Pancreas (tissue), 10 donors: Measurements from ENCODE around the gene MSH2. TPM values are rescaled to one million over a fixed set of nuclear protein-coding genes. Genes with fewer than 3 reads are reported as not detected.
A peak's percentile ranks its signal among the peaks of the same experiment; 100 is the strongest.

ENCODE experiments used
- ATAC-seq, 4 donors: fragments of 200-7000 bp; cut with Tn5 transposase; one replicate each; pipeline versions ENCODE4 v1.8.0 to v1.9.1; 2020; ENCODE audit warnings: mild to moderate bottlenecking in 4 of 4, moderate library complexity in 4 of 4
- DNase-seq, 6 donors: peaks; one replicate each; pipeline ENCODE4 v3.0.0-alpha.2; 2020
- FAIRE-seq: peaks from 2 replicates; lab custom pipeline; 2012; peaks lifted over from hg19 to GRCh38; lab: Jason Lieb, UNC
- H3K27ac ChIP-seq, 4 donors: fragments of 200-600 bp; sonication (generic); 1 replicate in 3 of 4; 2 replicates in 1 of 4; pipeline versions ENCODE4 v1.5.0 to v1.8.0; 2020
- H3K27me3 ChIP-seq, 4 donors: fragments of 200-600 bp; one replicate each; pipeline ENCODE4 v1.8.0; 2021
- H3K36me3 ChIP-seq, 3 donors: fragments of 200-600 bp; sonication (generic) in 1 of 3; one replicate each; pipeline versions ENCODE4 v1.5.0 to v1.8.0; 2020 to 2021
- H3K4me1 ChIP-seq, 3 donors: fragments of 200-600 bp; one replicate each; pipeline ENCODE4 v1.8.0; 2021
- H3K4me3 ChIP-seq, 4 donors: fragments of 200-600 bp; sonication (generic) in 2 of 4; one replicate each; pipeline versions ENCODE4 v1.5.0 to v1.8.0; 2020 to 2021
- H3K9me3 ChIP-seq, 4 donors: fragments of 200-600 bp; one replicate each; pipeline ENCODE4 v1.8.0; 2021
- WGBS, 2 donors: extraction: QIAGEN DNeasy Blood & Tissue Kit; methylation state at CpG; one replicate each; pipeline ENCODE4 v1.1.7; 2013; 5-methylcytosine and 5-hydroxymethylcytosine counted together
- intact Hi-C, 3 donors: fragments of 100-400 bp; cut with DNase I; formaldehyde crosslinking; loops; one replicate each; pipeline versions ENCODE4 v1.11.1 to v1.14.2; 2022
- polyA plus RNA-seq, 2 donors: library from polyadenylated mRNA; stranded (reverse); fragments of 200-250 nt; gene quantifications; one replicate each; pipeline ENCODE4 v1.2.3, GENCODE V29; 2013
- total RNA-seq, 6 donors: library from RNA; stranded (reverse); fragmentation: NEBNext Ultra II Directional in 4 of 6; extraction: Animal tissue kit (Norgen Biotek cat#: 25700) in 4 of 6; gene quantifications; one replicate each; pipeline versions ENCODE4 v1.2.1 to v1.2.4, GENCODE V29; 2021 to 2023
- TF ChIP-seq, protein P1 (sequence below), 4 donors: fragments of 200-600 bp; sonication (generic) in 3 of 4; IDR thresholded peaks; one replicate each; pipeline versions ENCODE4 v1.5.0 to v1.8.0; 2021; ENCODE audit warnings: antibody characterized with exemption in 4 of 4
- donor health status: healthy with polysubstance abuse.
- donor health status: DM: no; HTN: no; CAD: no; lungs with moderate emphysema.
- donor health status: DM: no; HTN: no; CAD: no.
- donor health status: control.
- donor health status: control.
- donor health status: Bipolar disorder and iron deficiency.
- donor health status: DM: yes; HTN: yes; CAD: no.
- donor health status: DM: no; HTN: no; CAD: no.
- donor health status: DM: no; HTN: no; CAD: no.
- donor health status: DM: yes; HTN: yes; CAD: no.

The MSH2 gene
- total and polyA plus RNA-seq, 8 donors = 3.3 to 10.3 (median 7.3) TPM

GRCh38 chr2:47455411-47455810 is 52.5 kb downstream of the MSH2 start:
- no peak for ATAC-seq
- WGBS, 2 donors = 92 to 94% methylated on average over 3 of the region's 3 CpGs

GRCh38 chr2:47456851-47457250 is 53.9 kb downstream of the MSH2 start:
- intact Hi-C loops = no loop called here
- DNase-seq (no peak), FAIRE-seq (no peak), ATAC-seq (no peak)
- H3K4me1 ChIP-seq = no peaks in the 10 kb centered on the region
- 96 to 97% methylated on average over 3 of the region's 3 CpGs for WGBS, 2 donors
- no peaks in the 10 kb centered on the region for H3K36me3 ChIP-seq
- TF ChIP-seq, protein P1, sequence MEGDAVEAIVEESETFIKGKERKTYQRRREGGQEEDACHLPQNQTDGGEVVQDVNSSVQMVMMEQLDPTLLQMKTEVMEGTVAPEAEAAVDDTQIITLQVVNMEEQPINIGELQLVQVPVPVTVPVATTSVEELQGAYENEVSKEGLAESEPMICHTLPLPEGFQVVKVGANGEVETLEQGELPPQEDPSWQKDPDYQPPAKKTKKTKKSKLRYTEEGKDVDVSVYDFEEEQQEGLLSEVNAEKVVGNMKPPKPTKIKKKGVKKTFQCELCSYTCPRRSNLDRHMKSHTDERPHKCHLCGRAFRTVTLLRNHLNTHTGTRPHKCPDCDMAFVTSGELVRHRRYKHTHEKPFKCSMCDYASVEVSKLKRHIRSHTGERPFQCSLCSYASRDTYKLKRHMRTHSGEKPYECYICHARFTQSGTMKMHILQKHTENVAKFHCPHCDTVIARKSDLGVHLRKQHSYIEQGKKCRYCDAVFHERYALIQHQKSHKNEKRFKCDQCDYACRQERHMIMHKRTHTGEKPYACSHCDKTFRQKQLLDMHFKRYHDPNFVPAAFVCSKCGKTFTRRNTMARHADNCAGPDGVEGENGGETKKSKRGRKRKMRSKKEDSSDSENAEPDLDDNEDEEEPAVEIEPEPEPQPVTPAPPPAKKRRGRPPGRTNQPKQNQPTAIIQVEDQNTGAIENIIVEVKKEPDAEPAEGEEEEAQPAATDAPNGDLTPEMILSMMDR (IDR thresholded peaks at IDR 0.05) = no peak
- no peaks in the 10 kb centered on the region for H3K9me3 ChIP-seq
- no peak overlapping the region for H3K27ac ChIP-seq
- no peak overlapping the region for H3K4me3 ChIP-seq
- no peaks in the 10 kb centered on the region for H3K27me3 ChIP-seq

More at GRCh38 chr2:47455411-47455810, 52.5 kb downstream of the MSH2 start:
- Histone ChIP-seq H3K9me3 (no peaks in the 10 kb centered on the region), H3K4me1 (no peaks in the 10 kb centered on the region), H3K4me3 (no peak overlapping the region), H3K36me3 (no peaks in the 10 kb centered on the region), H3K27ac (no peak overlapping the region), H3K27me3 (no peaks in the 10 kb centered on the region)
- FAIRE-seq (no peak), DNase-seq (no peak)
- TF ChIP-seq, protein P1 (IDR thresholded peaks at IDR 0.05) = no peak
- intact Hi-C loops = no loop called here

GRCh38 chr2:47457268-47457667 is 54.3 kb downstream of the MSH2 start:
- Histone ChIP-seq H3K27me3 (no peaks in the 10 kb centered on the region), H3K4me3 (no peak overlapping the region), H3K4me1 (no peaks in the 10 kb centered on the region), H3K27ac (no peak overlapping the region), H3K36me3 (no peaks in the 10 kb centered on the region), H3K9me3 (no peaks in the 10 kb centered on the region)
- FAIRE-seq (no peak), DNase-seq (no peak), ATAC-seq (no peak)
- intact Hi-C loops = no loop called here
- TF ChIP-seq, protein P1 (IDR thresholded peaks at IDR 0.05) = no peak
- WGBS, 2 donors = 97 to 98% methylated on average over 5 of the region's 5 CpGs

- Histone ChIP-seq H3K36me3 (peaks cover 0 to 10% (median 0%) of the 10 kb centered on the region in 3 donors), H3K27me3 (no peaks in the 10 kb centered on the region), H3K4me1 (no peaks in the 10 kb centered on the region), H3K4me3 (no peak overlapping the region), H3K9me3 (no peaks in the 10 kb centered on the region), H3K27ac (no peak overlapping the region)
- TF ChIP-seq, protein P1 (IDR thresholded peaks at IDR 0.05) = no peak
- ATAC-seq (no peak), FAIRE-seq (no peak), DNase-seq (no peak)
- intact Hi-C loops = no loop called here
These were observed 56.1 kb downstream of the MSH2 start for GRCh38 chr2:47459021-47459420.

GRCh38 chr2:47460766-47461165 is 57.8 kb downstream of the MSH2 start:
- Histone ChIP-seq H3K36me3 (peaks cover 0 to 13% (median 0%) of the 10 kb centered on the region in 3 donors), H3K27me3 (no peaks in the 10 kb centered on the region), H3K27ac (no peak overlapping the region), H3K4me3 (no peak overlapping the region), H3K4me1 (no peaks in the 10 kb centered on the region), H3K9me3 (no peaks in the 10 kb centered on the region)
- peak; percentile 26 for FAIRE-seq
- intact Hi-C loops = no loop called here
- TF ChIP-seq, protein P1 (IDR thresholded peaks at IDR 0.05) = no peak
- no peak for DNase-seq
- ATAC-seq = no peak
